ENCODE results near the gene HRG.

HRG gene

GRCh38 chr3:186635532-186635931 lies 30.3 kb upstream of the HRG start:
- TF ChIP-seq, protein P1, sequence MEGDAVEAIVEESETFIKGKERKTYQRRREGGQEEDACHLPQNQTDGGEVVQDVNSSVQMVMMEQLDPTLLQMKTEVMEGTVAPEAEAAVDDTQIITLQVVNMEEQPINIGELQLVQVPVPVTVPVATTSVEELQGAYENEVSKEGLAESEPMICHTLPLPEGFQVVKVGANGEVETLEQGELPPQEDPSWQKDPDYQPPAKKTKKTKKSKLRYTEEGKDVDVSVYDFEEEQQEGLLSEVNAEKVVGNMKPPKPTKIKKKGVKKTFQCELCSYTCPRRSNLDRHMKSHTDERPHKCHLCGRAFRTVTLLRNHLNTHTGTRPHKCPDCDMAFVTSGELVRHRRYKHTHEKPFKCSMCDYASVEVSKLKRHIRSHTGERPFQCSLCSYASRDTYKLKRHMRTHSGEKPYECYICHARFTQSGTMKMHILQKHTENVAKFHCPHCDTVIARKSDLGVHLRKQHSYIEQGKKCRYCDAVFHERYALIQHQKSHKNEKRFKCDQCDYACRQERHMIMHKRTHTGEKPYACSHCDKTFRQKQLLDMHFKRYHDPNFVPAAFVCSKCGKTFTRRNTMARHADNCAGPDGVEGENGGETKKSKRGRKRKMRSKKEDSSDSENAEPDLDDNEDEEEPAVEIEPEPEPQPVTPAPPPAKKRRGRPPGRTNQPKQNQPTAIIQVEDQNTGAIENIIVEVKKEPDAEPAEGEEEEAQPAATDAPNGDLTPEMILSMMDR (IDR thresholded peaks at IDR 0.05) = no peak
- H3K9me3 ChIP-seq = no peaks in the 10 kb centered on the region
- intact Hi-C loops (cut with DNase I; ENCODE audit: low total_unique reads) = no loop called here
- no peak overlapping the region for H3K27ac ChIP-seq
- peaks cover 0 to 7% of the 10 kb centered on the region in 2 donors for H3K27me3 ChIP-seq
- peaks cover 0 to 6% (median 2%) of the 10 kb centered on the region in 4 donors for H3K4me1 ChIP-seq
- H3K4me3 ChIP-seq = no peak overlapping the region
- H3K36me3 ChIP-seq = no peaks in the 10 kb centered on the region
- DNase-seq = no peak

DNA sequence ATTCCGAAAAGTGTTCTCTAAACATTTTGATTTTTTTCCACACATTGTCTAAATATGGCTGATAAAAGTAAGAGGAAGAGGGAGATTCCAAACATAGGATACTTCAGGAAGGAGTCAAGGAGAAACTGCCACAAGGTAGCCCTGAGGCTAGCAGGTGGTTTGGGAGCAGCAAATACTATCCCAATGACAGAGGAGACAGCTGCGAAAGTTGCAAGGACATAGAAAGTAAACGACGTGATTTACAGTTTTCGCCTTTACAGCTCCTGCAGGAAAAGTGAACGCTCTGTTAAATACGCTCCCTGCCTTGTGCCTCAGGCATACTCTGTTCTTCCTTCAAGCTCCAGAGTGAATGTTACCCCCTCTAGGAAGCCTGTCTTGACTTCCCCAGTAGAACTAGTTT lies 29.3 kb upstream of the HRG start:
- no peaks in the 10 kb centered on the region for H3K9me3 ChIP-seq

GRCh38 chr3:186637686-186638085 lies 28.1 kb upstream of the HRG start:
- intact Hi-C loops (cut with DNase I; ENCODE audit: low total_unique reads) = no loop called here

More for the DNA sequence above, 29.3 kb upstream of the HRG start:
- peaks cover 0 to 7% of the 10 kb centered on the region in 2 donors for H3K27me3 ChIP-seq
- peaks cover 0 to 9% (median 2%) of the 10 kb centered on the region in 4 donors for H3K4me1 ChIP-seq
- H3K27ac ChIP-seq = no peak overlapping the region
- TF ChIP-seq, protein P1 (IDR thresholded peaks at IDR 0.05) = no peak
- intact Hi-C loops (cut with DNase I; ENCODE audit: low total_unique reads) = no loop called here
- no peak for DNase-seq
- no peaks in the 10 kb centered on the region for H3K36me3 ChIP-seq
- H3K4me3 ChIP-seq = no peak overlapping the region

GRCh38 chr3:186638259-186638658 lies 27.6 kb upstream of the HRG start:
- Histone ChIP-seq H3K9me3 (no peaks in the 10 kb centered on the region), H3K4me3 (no peak overlapping the region), H3K4me1 (peaks cover 0 to 9% (median 2%) of the 10 kb centered on the region in 4 donors), H3K36me3 (no peaks in the 10 kb centered on the region), H3K27ac (no peak overlapping the region), H3K27me3 (peaks cover 0 to 7% of the 10 kb centered on the region in 2 donors)
- TF ChIP-seq, protein P1 (IDR thresholded peaks at IDR 0.05) = no peak
- intact Hi-C loops (cut with DNase I; ENCODE audit: low total_unique reads) = no loop called here
- no peak for DNase-seq

More at GRCh38 chr3:186637686-186638085, 28.1 kb upstream of the HRG start:
- Histone ChIP-seq H3K4me3 (no peak overlapping the region), H3K27me3 (peaks cover 0 to 7% of the 10 kb centered on the region in 2 donors), H3K36me3 (no peaks in the 10 kb centered on the region), H3K27ac (no peak overlapping the region), H3K4me1 (peaks cover 0 to 9% (median 2%) of the 10 kb centered on the region in 4 donors), H3K9me3 (no peaks in the 10 kb centered on the region)
- TF ChIP-seq, protein P1 (IDR thresholded peaks at IDR 0.05) = no peak
- no peak for DNase-seq

GRCh38 chr3:186639778-186640472 lies 25.9 kb upstream of the HRG start, which contains the start of gene FETUB:
Gene FETUB (plus strand): TSS chr3:186640399. CDS start chr3:186640461, 62 bp downstream.
- Histone ChIP-seq H3K4me3 (no peak within 1 kb of the TSS), H3K27ac (no peak within 1 kb of the TSS), H3K4me1 (peaks cover 0 to 9% (median 2%) of the 10 kb centered on the region in 4 donors), H3K36me3 (no peaks in the 10 kb centered on the region), H3K27me3 (peaks cover 0 to 9% of the 10 kb centered on the region in 2 donors), H3K9me3 (no peaks in the 10 kb centered on the region)
- intact Hi-C loops (cut with DNase I; ENCODE audit: low total_unique reads) = no loop called here
- TF ChIP-seq, protein P1 (IDR thresholded peaks at IDR 0.05) = no peak
- no peak for DNase-seq

Measured in tibial artery (tissue), 4 donors.